Right ventricle myocardium superior (tissue), 1 donor: ENCODE results near the gene CTBP2. TPM values are rescaled to one million over a fixed set of nuclear protein-coding genes. Genes with fewer than 3 reads are reported as not detected.

Source experiments
- ATAC-seq: fragments of 200-7000 bp; cut with Tn5 transposase; one replicate; pipeline ENCODE4 v1.9.1; 2020; ENCODE audit warnings: mild to moderate bottlenecking; ENCODE audit not compliant: poor library complexity
- DNase-seq: peaks from one replicate; pipeline ENCODE4 v3.0.0-alpha.2; 2020
- intact Hi-C: fragments of 100-400 bp; cut with DNase I; formaldehyde crosslinking; loops from one replicate; pipeline ENCODE4 v1.11.2; 2022
- total RNA-seq: library from RNA; stranded (reverse); fragmentation: NEBNext Ultra II Directional; extraction: Animal tissue kit (Norgen Biotek cat#: 25700); gene quantifications from one replicate; pipeline ENCODE4 v1.2.1, GENCODE V29; 2021
- donor health status: DM: no; HTN: yes; CAD: no; lungs with severe emphysema.

CTBP2 gene
- total RNA-seq, 1 donor from 2014 or later, result 29.4 TPM

DNA sequence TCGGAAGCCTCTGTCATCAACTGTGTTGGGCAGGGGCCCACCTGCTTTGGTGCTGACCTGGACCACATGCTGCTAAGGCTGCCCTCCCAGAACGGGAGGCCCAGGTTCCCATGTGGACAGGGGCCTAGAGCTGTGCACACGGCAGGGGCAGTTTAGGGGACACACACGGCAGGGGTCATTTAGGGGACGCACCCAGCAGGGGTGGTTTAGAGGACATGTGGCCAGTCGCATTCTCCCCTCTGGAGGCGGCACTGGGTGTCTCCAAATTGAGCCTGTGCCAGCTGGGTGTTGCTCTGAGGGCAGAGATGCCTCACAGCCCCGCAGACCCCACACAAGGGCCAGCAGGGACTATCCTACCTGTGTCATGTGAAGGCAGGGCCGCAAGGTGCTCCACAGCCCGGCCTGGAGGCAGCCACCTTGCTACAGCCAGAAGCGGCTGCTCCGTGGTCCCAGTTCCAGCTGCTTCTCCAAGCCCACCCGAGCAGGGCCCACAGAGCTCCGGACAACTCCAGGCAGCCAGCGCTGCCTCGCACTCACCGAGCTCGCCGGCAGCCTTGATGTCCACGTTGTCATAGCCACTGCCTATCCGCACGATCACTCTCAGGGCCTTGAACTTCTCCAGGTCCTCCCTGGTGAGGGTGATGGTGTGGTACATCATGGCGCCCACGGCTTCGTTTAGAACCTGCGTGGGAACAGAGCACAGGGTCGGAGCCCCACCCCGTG, 157.8 kb downstream of the CTBP2 start:
- intact Hi-C loops, result no loop called here
- DNase-seq (no peak), ATAC-seq (no peak)

DNA sequence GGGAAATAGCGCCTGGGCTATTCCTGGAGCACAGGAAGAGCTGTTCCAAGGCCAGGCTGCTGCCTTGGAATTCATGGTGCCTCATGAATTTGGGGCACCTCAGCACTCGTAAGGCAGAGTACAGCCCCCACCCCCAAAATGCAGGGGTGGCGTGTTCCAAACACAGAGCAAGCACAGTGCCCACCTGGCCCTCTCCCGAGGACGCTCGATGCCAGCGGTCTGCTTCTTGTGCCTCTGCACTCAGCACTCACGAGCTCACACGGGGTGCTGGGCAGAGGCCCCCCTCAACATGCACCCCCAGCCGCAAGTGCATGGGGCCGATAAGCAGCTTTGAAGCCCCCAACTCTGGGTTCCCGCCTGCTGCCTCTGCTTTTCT, 158.3 kb downstream of the CTBP2 start:
- no peak for DNase-seq
- no peak for ATAC-seq
- intact Hi-C loops, result no loop called here

DNA sequence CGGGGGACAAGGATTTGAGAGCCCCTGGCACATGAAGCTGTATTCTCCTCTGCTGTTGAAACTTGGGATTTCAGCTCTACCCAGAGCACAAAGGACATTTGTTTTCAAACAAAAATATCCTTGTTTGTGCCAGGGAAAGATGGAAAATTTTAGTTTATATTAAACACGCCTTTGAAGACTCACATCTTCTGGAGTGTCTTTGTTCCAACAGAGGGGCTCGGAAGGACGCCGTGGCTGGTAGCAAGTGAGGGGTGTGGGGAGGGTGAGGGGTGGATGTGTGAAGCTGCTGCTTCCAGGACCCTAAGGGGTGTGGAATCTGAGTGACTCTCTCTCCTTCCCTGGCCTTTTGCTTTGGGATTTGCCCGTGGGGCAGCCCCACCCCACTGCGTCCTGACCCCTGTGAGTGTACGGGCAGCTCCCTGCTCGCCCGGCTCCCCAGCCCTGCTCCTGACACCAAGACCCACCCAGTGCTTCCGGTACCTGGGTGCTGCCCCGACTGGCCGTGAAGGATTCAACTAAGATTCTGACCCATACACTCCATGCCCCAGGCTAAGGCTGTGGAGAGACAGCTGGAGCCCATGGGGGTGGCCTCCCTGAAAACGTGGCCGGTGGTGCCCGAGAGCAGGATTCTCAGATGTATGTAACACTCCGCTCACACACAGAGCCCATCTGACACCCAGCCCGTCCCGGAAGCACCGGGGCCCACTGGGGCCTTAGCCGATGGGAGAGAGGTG, 158.9 kb downstream of the CTBP2 start:
- intact Hi-C loops, result no loop called here
- ATAC-seq (no peak), DNase-seq (peak; percentile 47)

DNA sequence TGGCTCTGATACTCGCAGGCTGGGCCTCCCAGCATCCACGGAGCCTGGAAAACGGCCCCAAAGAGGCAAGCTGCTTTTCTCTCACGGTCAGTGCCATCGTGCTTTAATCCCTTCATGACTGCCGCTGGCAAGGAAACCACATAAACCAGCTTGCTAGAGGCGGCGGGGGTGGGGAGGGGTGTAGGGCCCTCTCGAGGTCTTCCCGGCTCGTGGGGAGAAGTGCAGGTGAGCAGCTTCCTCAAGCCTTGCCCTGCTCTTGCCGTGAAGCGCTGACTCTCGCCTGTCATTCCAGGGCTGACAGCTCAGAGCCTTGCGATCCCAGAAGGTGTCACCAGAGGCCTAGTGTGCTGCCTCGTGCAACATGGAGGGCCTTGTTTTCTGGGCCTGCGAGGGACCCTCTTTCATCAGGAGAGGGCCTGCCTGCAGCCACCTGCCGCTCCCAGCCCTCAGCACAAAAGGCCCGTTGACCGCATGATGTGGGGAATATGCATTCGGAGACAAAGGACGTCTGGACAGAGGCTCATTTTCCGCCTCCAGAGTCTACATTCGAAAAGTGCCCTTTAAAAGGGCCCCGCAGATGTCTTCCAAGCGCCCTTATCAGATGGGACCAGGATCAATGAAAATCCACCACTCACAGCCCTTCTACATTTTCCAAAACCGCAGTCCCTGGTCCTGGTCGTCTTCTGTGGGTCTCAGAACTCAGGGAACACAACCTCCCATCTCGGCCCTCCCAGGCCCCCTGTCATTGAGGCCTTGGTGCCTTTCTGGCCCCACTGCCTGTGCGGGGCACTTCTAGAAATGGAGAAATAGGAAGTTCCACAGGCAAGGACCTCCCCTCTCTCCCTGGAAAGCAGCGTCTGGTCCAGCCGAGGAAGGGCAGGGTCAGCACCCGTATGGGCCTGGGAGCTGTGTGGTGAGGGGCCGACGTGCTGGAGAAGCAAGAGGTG, 159.7 kb downstream of the CTBP2 start:
- ATAC-seq, result peak; percentile 46
- intact Hi-C loops, result no loop called here
- DNase-seq, result no peak

DNA sequence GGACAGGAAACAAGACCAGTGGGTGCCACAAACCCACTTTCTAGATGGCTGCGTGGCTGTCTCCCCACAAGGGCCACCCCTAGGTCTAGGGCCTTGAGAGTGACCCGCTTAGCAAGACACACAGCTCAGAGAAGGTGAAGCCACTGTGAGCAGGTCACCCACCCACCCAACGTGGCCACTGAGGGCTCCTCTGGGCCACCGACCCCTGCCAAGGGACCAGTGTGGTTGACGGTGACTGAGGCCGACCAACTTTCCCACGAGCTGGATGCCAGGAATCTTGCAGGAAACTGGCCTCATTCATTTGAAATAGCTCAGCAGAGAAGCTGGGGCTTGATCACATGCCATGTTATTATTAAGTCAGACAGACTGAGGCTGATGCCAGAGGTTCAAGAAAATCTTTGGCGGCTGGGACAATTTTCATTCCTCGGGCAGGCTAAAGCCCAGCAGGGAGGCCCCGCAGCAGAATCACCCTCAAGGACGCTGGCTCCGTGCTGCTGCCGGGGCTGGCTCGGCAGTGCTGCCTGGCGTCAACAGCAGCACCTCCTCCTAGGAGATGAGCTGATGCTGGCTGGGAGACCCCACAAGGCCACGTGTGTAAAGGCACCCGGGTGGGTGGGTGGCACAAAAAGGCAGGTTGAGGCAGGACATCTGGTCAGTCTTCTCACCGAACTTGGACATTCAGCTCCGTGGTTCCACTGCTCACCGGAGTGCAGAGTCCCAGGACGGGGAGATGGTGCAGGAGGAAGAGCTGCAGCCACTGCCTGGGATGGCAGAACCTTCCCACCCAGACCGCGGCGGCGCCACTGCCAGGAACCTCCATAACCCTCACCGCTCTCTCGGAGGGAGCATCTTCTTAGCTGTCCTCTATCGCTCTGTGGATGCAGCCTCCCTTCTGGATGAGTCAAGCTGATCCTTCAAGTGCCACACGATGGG, 160.7 kb downstream of the CTBP2 start:
- ATAC-seq (peak; percentile 68), DNase-seq (peak; percentile 71)
- intact Hi-C loops, result loop anchor here (5.0 to 10.0 kb wide), 2 partner anchors 45 to 63 kb away; no protein-coding TSS in a partner anchor

DNA sequence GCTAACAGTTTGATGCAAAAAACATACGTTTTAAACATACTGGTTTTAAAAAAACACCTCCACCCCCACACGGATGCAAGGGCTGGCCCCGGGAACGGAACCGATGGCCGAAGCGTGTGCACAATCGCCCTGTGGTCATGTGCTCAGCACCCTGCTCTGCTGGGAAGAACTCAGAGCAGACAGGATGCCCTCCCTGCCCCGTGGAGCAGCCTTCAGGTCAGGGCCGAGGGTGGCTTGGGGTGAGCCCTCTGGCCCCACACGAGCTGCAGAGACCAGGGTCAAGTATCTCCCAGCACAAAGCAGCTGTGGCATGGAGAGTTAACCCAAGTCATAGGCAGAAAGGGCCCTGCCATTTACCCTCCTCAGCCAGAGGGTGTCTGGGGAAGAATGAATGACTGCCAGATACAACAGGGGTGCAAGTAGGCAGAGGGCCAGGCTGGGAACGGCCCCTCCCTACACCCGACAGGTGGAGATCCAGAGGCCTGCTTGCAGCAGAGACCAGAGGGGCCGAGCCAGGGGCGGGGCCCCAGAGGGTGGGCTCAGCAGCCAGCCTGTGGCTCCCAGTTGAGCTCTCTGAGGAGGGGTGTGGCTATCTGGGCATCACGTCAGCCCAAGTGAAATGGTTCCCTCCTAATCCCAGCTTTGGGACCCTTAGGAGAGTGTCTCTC, 161.6 kb downstream of the CTBP2 start:
- intact Hi-C loops, result loop anchor here (5.0 to 10.0 kb wide), 2 partner anchors 46 to 64 kb away; no protein-coding TSS in a partner anchor

DNA sequence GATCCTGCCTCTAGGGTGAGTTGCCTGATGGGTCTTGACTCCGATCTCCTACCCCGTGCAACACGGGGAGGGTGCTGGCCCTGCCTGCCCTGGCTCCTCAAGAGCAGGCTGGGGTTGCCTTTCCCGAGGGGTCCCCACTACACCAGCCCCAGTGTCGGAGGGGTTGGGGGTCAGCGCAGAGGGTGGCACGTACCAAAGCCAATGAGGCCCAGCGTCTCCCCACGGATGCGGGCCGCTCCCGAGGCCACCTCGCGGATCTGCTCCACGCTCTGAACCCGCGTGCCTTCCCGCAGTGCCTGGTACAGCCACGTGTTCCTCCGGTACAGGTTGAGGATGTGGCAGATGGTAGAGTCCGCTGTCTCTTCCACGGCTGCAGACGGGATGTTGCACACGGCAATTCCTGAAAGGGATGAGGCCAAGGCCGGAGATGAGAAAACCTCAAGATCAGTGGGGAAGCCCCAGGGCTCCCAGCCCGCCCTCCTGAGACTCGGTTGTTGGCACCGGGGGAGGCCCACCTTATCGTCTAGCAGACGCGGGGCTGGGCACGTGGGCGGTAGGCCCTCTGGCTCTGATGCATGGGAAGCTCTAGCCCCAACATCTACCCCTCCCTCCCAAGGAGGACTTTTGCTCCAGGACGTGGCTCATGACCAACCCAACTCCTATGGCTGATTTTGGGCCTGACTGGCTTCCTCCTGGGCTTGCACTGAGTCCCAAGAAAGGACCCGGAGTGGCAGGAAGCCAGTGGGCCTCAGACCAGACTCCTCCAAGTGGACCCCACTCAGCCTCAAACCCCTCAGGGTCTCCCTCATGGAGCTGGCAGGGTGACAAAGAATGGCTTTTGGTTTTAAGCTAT, 162.4 kb downstream of the CTBP2 start:
- no peak for ATAC-seq
- no peak for DNase-seq
- intact Hi-C loops, result loop anchor here (5.0 to 10.0 kb wide), 2 partner anchors 47 to 64 kb away; no protein-coding TSS in a partner anchor

More for the DNA sequence above, 161.6 kb downstream of the CTBP2 start:
- no peak for DNase-seq
- ATAC-seq, result no peak

DNA sequence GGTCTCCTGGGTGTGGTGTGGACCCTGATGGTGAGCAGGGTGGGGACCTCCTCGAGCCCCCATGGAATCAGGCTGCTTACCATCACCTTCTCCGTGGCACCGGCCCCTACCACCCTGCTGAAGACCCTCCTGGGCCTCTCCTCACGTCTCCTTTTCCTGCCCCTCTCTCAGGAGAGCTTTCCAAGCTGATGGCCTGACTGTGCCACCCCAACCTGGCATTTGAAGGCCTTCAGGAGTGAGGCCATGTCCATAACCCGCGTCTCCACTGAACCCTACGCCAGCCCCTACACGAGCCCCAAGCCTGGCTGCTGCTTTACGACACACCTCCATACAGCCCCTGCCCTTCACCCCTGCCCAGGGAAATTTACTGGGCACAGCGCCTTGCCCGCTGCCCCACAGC, 163.1 kb downstream of the CTBP2 start:
- no peak for DNase-seq
- ATAC-seq, result no peak
- intact Hi-C loops, result loop anchor here (5.0 to 10.0 kb wide), 2 partner anchors 47 to 65 kb away; no protein-coding TSS in a partner anchor

DNA sequence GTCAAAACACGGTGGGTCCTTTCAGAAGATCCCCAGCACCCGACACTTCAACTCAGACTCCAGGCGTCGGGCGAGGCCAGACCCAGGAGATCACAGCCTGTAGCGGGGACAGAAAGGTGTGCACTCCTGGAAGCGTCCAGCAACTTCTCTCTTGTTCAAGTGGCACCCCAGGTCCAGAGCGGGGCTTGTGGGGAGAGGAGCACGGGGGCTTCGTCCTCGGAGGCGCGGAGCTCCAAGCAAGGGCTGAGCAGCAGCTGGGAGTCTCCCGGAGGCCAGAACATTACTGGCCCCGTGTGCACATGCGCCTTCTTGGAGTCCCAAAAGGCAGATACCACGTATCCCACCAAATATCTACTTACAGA, 163.5 kb downstream of the CTBP2 start:
- intact Hi-C loops, result loop anchor here (5.0 to 10.0 kb wide), 2 partner anchors 48 to 65 kb away; no protein-coding TSS in a partner anchor
- DNase-seq, result no peak
- no peak for ATAC-seq

DNA sequence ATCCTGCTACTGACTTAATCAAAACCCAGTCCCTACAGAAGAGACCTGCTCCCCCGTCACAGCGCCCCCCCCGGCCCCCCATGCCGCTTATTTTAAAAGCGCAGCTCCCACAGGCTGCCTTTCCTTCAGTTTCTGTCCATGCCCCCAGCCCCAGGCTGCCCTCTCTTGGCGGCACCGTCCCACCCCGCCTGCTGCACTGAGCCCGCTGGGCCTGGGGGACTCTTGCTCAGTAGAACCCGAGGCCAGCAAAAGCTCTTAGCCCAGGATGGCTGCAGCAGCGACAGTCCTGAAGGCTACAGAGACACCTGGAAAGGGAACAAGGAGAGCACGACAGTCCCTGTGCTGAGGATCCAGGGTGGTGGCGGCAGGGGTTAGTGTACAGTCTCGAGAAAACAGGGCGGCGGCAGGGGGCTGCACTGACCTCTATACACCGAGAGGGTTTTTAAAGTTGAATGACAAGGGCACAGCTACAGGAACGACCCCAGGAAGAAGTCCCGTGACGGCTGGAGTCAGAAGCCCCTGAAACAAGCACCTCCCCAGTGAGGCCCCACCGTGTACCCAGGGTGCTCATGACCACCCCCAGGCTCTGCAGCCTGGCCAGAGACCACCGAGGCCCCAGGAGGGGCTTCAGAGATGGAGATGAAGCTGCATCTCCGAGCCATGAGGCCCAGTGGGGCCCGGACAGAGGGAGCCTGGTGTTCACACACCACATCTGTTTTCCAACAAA, 164.1 kb downstream of the CTBP2 start:
- DNase-seq, result no peak
- intact Hi-C loops, result loop anchor here (5.0 to 10.0 kb wide), 2 partner anchors 49 to 66 kb away; no protein-coding TSS in a partner anchor
- ATAC-seq, result no peak

DNA sequence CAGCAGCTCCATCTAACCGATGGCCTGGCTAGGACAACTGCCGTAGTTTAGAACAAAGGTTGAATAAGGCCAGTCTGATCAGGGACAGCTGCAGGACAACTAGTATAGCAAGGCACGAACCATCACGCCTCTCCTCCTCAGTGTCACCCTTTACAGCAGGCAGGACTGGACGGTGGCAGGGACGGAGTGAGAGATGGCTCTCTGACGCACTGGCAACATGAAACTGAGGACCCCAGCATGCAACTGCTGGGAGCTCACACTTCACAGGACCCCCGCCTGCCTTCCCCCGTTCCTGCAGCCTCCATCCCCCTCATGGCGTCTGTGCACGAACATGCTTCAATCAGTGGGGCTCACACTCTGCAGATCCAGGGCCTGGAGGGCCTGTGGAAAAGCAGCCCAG, 164.8 kb downstream of the CTBP2 start:
- intact Hi-C loops, result loop anchor here (5.0 to 10.0 kb wide), 2 partner anchors 49 to 67 kb away; no protein-coding TSS in a partner anchor
- DNase-seq (no peak), ATAC-seq (no peak)

DNA sequence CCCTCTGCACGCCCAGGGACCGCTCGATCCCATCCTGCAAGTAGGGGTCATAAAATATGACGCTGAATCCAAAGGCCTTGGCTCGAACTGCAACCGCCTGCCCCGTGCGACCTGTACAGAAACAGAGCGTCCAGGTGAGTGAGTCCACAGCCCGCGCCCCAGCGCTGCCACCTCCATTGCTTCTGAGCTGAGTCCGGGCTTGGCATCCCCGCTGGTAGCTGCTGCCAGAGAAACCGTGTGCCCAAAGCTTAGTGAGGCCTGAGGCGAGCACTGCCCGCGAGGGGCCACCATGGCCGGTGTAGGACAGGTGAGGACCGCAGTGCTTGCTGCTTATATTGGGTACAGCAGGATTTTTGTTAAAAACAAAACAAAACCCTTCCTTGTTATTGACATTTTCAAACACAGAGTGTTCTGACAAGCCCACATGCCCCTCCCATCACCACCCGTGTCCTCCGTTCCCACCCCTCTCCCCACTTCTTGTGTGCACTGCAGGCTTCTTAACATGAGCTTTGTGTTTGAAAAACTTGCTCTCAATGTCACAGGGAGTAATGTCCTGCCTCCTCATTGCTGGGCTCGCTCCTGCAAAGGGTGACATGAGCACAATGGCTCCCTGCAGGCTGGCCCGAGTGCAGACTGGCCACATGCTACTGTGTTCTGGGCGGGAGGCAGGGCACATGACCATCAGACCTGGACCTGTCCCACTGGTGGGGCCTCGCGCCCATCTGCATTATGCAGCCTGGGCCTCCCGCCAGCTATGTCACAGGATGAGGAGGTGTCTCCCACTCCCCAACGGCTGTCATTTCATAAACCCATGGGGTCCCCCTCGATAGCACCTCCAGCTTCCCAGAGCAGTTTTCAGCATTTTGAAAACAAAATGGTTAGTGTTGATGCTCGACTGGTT, 165.5 kb downstream of the CTBP2 start:
- no peak for ATAC-seq
- intact Hi-C loops, result loop anchor here (5.0 to 10.0 kb wide), 2 partner anchors 50 to 67 kb away; no protein-coding TSS in a partner anchor
- DNase-seq, result peak; percentile 45

DNA sequence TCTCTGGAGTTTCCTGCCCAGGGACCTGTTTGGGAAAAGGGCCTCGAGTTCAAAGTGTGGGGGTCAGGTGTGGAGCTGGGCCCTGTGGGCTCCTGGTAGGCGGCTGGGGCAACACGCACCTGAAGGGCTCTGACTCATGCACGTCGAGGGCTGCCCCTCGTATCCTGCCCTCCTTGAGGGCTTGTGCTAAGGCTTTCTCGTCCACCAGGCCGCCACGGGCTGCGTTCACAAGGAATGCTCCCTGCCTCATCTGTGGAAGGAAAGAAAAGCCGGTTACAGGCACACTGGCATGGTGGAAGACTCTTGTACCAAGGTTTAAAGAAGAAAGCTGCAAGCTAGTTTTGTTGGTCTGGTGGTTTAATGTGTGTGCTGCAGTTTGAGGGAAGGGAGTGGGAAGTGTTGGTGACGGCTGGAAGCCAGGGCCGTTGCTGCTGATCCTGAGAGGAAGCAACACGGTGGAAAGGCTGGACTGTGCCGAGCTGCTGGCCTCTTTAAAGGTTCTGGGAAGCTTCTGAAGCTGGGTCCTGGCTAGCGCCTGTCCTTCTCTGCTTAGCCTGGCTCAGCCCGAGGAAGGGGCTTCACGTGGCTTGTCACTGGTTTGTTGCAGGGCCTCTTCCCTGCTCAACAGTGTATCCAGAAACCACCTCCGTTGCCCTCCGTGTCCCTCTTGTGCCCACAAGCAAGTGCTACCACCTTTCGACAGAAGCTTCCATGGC, 166.5 kb downstream of the CTBP2 start:
- intact Hi-C loops, result loop anchor here (10.0 kb wide), 1 partner anchor 51 kb away; no protein-coding TSS in a partner anchor
- no peak for ATAC-seq
- no peak for DNase-seq

DNA sequence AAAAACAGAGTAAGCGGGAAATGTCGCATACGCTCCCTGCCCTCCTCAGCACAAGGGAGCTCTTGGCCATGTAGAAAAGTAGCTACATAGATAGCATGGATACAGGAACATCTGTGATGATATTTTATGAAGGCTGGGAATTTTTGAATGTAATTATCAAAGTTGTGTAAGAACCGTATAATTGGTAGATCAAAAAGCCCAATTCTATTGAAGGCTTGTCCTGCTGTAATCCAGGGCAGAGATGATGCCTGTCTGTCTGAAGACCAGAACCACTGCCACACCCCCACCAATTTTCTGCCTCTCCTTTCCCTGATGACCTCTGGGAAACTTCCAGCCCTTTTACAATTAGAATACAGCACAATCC, 167.0 kb downstream of the CTBP2 start:
- ATAC-seq (no peak), DNase-seq (no peak)
- intact Hi-C loops, result loop anchor here (10.0 kb wide), 1 partner anchor 51 kb away; no protein-coding TSS in a partner anchor
